Uterus (tissue), 4 donors: ENCODE data around the gene DOCK6. TPM values are rescaled to one million over a fixed set of nuclear protein-coding genes. Genes with fewer than 3 reads are reported as not detected.

Experiments
- DNase-seq, 2 donors: peaks; one replicate each; pipeline ENCODE4 v3.0.0-alpha.2; 2019 to 2020
- H3K27ac ChIP-seq, 2 donors: fragments of 200-600 bp; sonication (generic); 1 replicate in 1 of 2; 2 replicates in 1 of 2; pipeline ENCODE4 v1.5.1; 2016 to 2018
- H3K27me3 ChIP-seq, 2 donors: fragments of 200-600 bp; sonication (generic); one replicate each; pipeline ENCODE4 v1.5.1; 2018 to 2019; ENCODE audit warnings: control low read depth in 1 of 2
- H3K36me3 ChIP-seq, 2 donors: fragments of 200-600 bp; sonication (generic); one replicate each; pipeline ENCODE4 v1.5.1; 2019; ENCODE audit warnings: control low read depth in 1 of 2
- H3K4me1 ChIP-seq, 2 donors: fragments of 200-600 bp; sonication (generic); one replicate each; pipeline ENCODE4 v1.5.1; 2018 to 2019; ENCODE audit warnings: control low read depth in 1 of 2
- H3K4me3 ChIP-seq, 2 donors: fragments of 200-600 bp; sonication (generic); 1 replicate in 1 of 2; 2 replicates in 1 of 2; pipeline ENCODE4 v1.5.1; 2018 to 2019; ENCODE audit warnings: mild to moderate bottlenecking in 1 of 2
- H3K9me3 ChIP-seq, 2 donors: fragments of 200-600 bp; sonication (generic); one replicate each; pipeline ENCODE4 v1.5.1; 2019; ENCODE audit warnings: control low read depth in 1 of 2
- CTCF ChIP-seq, 4 experiments: fragments of 200-600 bp in 2 of 4; fragments of 450-650 bp in 2 of 4; sonication (generic) in 2 of 4; IDR thresholded peaks; one replicate each; pipeline ENCODE4 v1.5.1; 2016 to 2019; ENCODE audit warnings: antibody characterized with exemption in 4 of 4, mild to moderate bottlenecking in 2 of 4, moderate library complexity in 1 of 4
- POLR2A ChIP-seq, 2 donors: fragments of 450-650 bp; IDR thresholded peaks; one replicate each; pipeline ENCODE4 v1.6.1; 2016; ENCODE audit warnings: antibody characterized with exemption in 2 of 2, mild to moderate bottlenecking in 1 of 2, moderate library complexity in 1 of 2
- intact Hi-C: fragments of 100-400 bp; cut with DNase I; formaldehyde crosslinking; loops from one replicate; pipeline ENCODE4 v1.15.1; 2023; ENCODE audit warnings: low total_unique reads
- total RNA-seq, 4 donors: library from RNA; depleted of rRNA in 3 of 4; stranded (reverse); fragments of >200 nt in 3 of 4; gene quantifications; one replicate each; pipeline versions ENCODE4 v1.1.0 to v1.2.4, GENCODE V29; 2014 to 2023
- donor health status: DM: yes; HTN: yes; CAD: no.

The DOCK6 gene
- total RNA-seq, 4 donors from 2014 or later, result 13.5 to 89.4 (median 38.6) TPM

GRCh38 chr19:11200015-11200574 lies 62.2 kb downstream of the DOCK6 start:
- no peak overlapping the region for H3K4me3 ChIP-seq
- no peaks in the 10 kb centered on the region for H3K9me3 ChIP-seq
- no peak for TF ChIP-seq POLR2A (IDR thresholded peaks at IDR 0.05)
- no peak for TF ChIP-seq CTCF (IDR thresholded peaks at IDR 0.05)
- H3K27ac ChIP-seq, result peak overlapping the region; percentile 98 to 99
- no peaks in the 10 kb centered on the region for H3K27me3 ChIP-seq
- DNase-seq, result no peak
- peaks cover 5 to 9% of the 10 kb centered on the region in 2 donors for H3K4me1 ChIP-seq
- intact Hi-C loops, result loop anchor here (5.0 to 10.0 kb wide), 2 partner anchors 63 to 165 kb away; no protein-coding TSS in a partner anchor
- no peaks in the 10 kb centered on the region for H3K36me3 ChIP-seq

GRCh38 chr19:11199517-11199916 lies 62.8 kb downstream of the DOCK6 start:
- H3K4me1 ChIP-seq, result peaks cover 3 to 9% of the 10 kb centered on the region in 2 donors
- H3K9me3 ChIP-seq, result no peaks in the 10 kb centered on the region
- DNase-seq, result no peak
- H3K36me3 ChIP-seq, result no peaks in the 10 kb centered on the region
- no peaks in the 10 kb centered on the region for H3K27me3 ChIP-seq
- no peak overlapping the region for H3K4me3 ChIP-seq
- TF ChIP-seq POLR2A (IDR thresholded peaks at IDR 0.05), result no peak
- no peak for TF ChIP-seq CTCF (IDR thresholded peaks at IDR 0.05)
- H3K27ac ChIP-seq, result peak overlapping the region; percentile 98 to 99
- intact Hi-C loops, result loop anchor here (5.0 kb wide), 1 partner anchor 37 kb away; no protein-coding TSS in a partner anchor

GRCh38 chr19:11198769-11199424 lies 63.4 kb downstream of the DOCK6 start:
- TF ChIP-seq CTCF (IDR thresholded peaks at IDR 0.05) (no peak), POLR2A (IDR thresholded peaks at IDR 0.05) (no peak)
- no peak for DNase-seq
- Histone ChIP-seq H3K36me3 (no peaks in the 10 kb centered on the region), H3K9me3 (no peaks in the 10 kb centered on the region), H3K4me3 (no peak overlapping the region), H3K27me3 (no peaks in the 10 kb centered on the region), H3K4me1 (peaks cover 5 to 9% of the 10 kb centered on the region in 2 donors), H3K27ac (peak overlapping the region; percentile 98 to 99)
- intact Hi-C loops, result loop anchor here (5.0 kb wide), 1 partner anchor 37 kb away; no protein-coding TSS in a partner anchor

GRCh38 chr19:11198175-11198534 lies 64.2 kb downstream of the DOCK6 start:
- peak overlapping the region; percentile 98 to 99 for H3K27ac ChIP-seq
- TF ChIP-seq CTCF (IDR thresholded peaks at IDR 0.05) (no peak), POLR2A (IDR thresholded peaks at IDR 0.05) (no peak)
- H3K9me3 ChIP-seq, result no peaks in the 10 kb centered on the region
- H3K27me3 ChIP-seq, result no peaks in the 10 kb centered on the region
- H3K4me3 ChIP-seq, result peak overlapping the region in 1 of 2 donors; percentile 94
- peaks cover 11 to 12% of the 10 kb centered on the region in 2 donors for H3K4me1 ChIP-seq
- intact Hi-C loops, result loop anchor here (5.0 kb wide), 1 partner anchor 36 kb away; no protein-coding TSS in a partner anchor
- no peaks in the 10 kb centered on the region for H3K36me3 ChIP-seq
- no peak for DNase-seq
